Activated CD8-positive, alpha-beta memory T cell treated with anti-CD3 and anti-CD28 coated beads, Interleukin-2, amount 50 U/mL, for 4 hours (primary cell): ENCODE results near the gene IRF2.
"Not testable (repeated sequence)": the region's sequence is repeated elsewhere in the genome, so short reads cannot be mapped to it uniquely, and the experiment has no call there.

Experiments
- DNase-seq: peaks from one replicate; pipeline ENCODE4 v3.0.0-alpha.2; 2020

Gene IRF2

GRCh38 chr4:184359888-184360287 lies 114.5 kb downstream of the IRF2 start:
- DNase-seq: no peak

- no peak for DNase-seq
These were observed 115.7 kb downstream of the IRF2 start for GRCh38 chr4:184358521-184359232.

GRCh38 chr4:184357772-184358171 lies 116.6 kb downstream of the IRF2 start:
- DNase-seq: no peak

- no peak for DNase-seq
These were observed 117.2 kb downstream of the IRF2 start for GRCh38 chr4:184357165-184357564.

GRCh38 chr4:184356366-184356765 lies 118.0 kb downstream of the IRF2 start:
- no peak for DNase-seq

GRCh38 chr4:184355857-184356256 lies 118.5 kb downstream of the IRF2 start:
- no peak for DNase-seq

GRCh38 chr4:184355111-184355604 lies 119.2 kb downstream of the IRF2 start:
- no peak for DNase-seq

- no peak for DNase-seq
These were observed 121.5 kb downstream of the IRF2 start for GRCh38 chr4:184352891-184353290.

- DNase-seq: no peak
These were observed 122.5 kb downstream of the IRF2 start for GRCh38 chr4:184351560-184352451.

GRCh38 chr4:184350964-184351363 lies 123.4 kb downstream of the IRF2 start:
- DNase-seq: no peak

GRCh38 chr4:184350213-184350817 lies 124.0 kb downstream of the IRF2 start:
- no peak for DNase-seq

GRCh38 chr4:184349283-184350039 lies 124.9 kb downstream of the IRF2 start:
- DNase-seq: no peak

- DNase-seq: no peak
These were observed 125.8 kb downstream of the IRF2 start for GRCh38 chr4:184348311-184349233.

- DNase-seq: no peak
These were observed 126.8 kb downstream of the IRF2 start for GRCh38 chr4:184347251-184348239.

GRCh38 chr4:184346682-184347081 lies 127.7 kb downstream of the IRF2 start:
- DNase-seq: no peak

- DNase-seq: not testable (repeated sequence)
These were observed 128.1 kb downstream of the IRF2 start for GRCh38 chr4:184346273-184346672.

GRCh38 chr4:184345573-184345922 lies 128.8 kb downstream of the IRF2 start:
- no peak for DNase-seq

- no peak for DNase-seq
These were observed 129.3 kb downstream of the IRF2 start for GRCh38 chr4:184344899-184345572.

- DNase-seq: no peak
These were observed 129.9 kb downstream of the IRF2 start for GRCh38 chr4:184344435-184344834.
